Heart left ventricle (tissue), 16 donors: Measurements from ENCODE around the gene TLX1. TPM values are rescaled to one million over a fixed set of nuclear protein-coding genes. Genes with fewer than 3 reads are reported as not detected.
A peak's percentile ranks its signal among the peaks of the same experiment; 100 is the strongest.
"Not testable (repeated sequence)": the region's sequence is repeated elsewhere in the genome, so short reads cannot be mapped to it uniquely, and the experiment has no call there.

Source experiments
- ATAC-seq, 4 donors: fragments of 200-7000 bp; cut with Tn5 transposase; one replicate each; pipeline ENCODE4 v1.9.1; 2020 to 2022; ENCODE audit warnings: moderate library complexity in 4 of 4, mild to moderate bottlenecking in 3 of 4, moderate number of reproducible peaks in 1 of 4
- DNase-seq, 5 donors: peaks; one replicate each; pipeline ENCODE4 v3.0.0-alpha.2; 2020
- H3K27ac ChIP-seq, 12 donors: fragments of 200-600 bp; sonication (generic) in 4 of 12; one replicate each; pipeline versions ENCODE4 v1.5.0 to v1.8.0; 2016 to 2022; ENCODE audit warnings: mild to moderate bottlenecking in 2 of 12
- H3K27me3 ChIP-seq, 9 donors: fragments of 200-600 bp; sonication (generic) in 2 of 9; one replicate each; pipeline versions ENCODE4 v1.5.1 to v1.8.0; 2016 to 2022; ENCODE audit warnings: mild to moderate bottlenecking in 3 of 9
- H3K36me3 ChIP-seq, 9 donors: fragments of 200-600 bp; sonication (generic) in 2 of 9; one replicate each; pipeline versions ENCODE4 v1.5.0 to v1.8.0; 2018 to 2022; ENCODE audit warnings: mild to moderate bottlenecking in 2 of 9
- H3K4me1 ChIP-seq, 12 donors: fragments of 200-600 bp; sonication (generic) in 4 of 12; one replicate each; pipeline versions ENCODE4 v1.5.0 to v1.8.0; 2016 to 2022; ENCODE audit warnings: mild to moderate bottlenecking in 3 of 12
- H3K4me3 ChIP-seq, 12 donors: fragments of 200-600 bp; sonication (generic) in 4 of 12; one replicate each; pipeline versions ENCODE4 v1.5.0 to v1.8.0; 2017 to 2022; ENCODE audit warnings: mild to moderate bottlenecking in 9 of 12, moderate library complexity in 4 of 12
- H3K9me3 ChIP-seq, 12 donors: fragments of 200-600 bp; sonication (generic) in 4 of 12; one replicate each; pipeline versions ENCODE4 v1.5.0 to v1.8.0; 2016 to 2022; ENCODE audit warnings: mild to moderate bottlenecking in 1 of 12
- POLR2A ChIP-seq, 2 donors: fragments of 450-650 bp; IDR thresholded peaks; one replicate each; pipeline ENCODE4 v1.6.1; 2017; ENCODE audit warnings: antibody characterized with exemption in 2 of 2, mild to moderate bottlenecking in 2 of 2, moderate library complexity in 2 of 2
- WGBS, 4 donors: extraction: QIAGEN DNeasy Blood & Tissue Kit in 2 of 4; methylation state at CpG; one replicate each; pipeline versions ENCODE4 v1.1.5 to v1.1.7; 2013 to 2018; 5-methylcytosine and 5-hydroxymethylcytosine counted together
- intact Hi-C, 10 donors: fragments of 100-400 bp; cut with DNase I; formaldehyde crosslinking; loops; one replicate each; pipeline versions ENCODE4 v1.11.1 to v1.14.2; 2022
- polyA plus RNA-seq, 2 donors: library from polyadenylated mRNA; stranded (reverse); fragments of 200-250 nt; gene quantifications; one replicate each; pipeline ENCODE4 v1.2.3, GENCODE V29; 2013
- total RNA-seq, 9 donors: library from RNA; depleted of rRNA in 2 of 9; stranded (reverse); fragments of >200 nt in 2 of 9; fragmentation: NEBNext Ultra II Directional in 3 of 9; extraction: Animal tissue kit (Norgen Biotek cat#: 25700) in 3 of 9; gene quantifications; one replicate each; pipeline versions ENCODE4 v1.1.0 to v1.2.4, GENCODE V29; 2016 to 2023
- TF ChIP-seq, protein P1 (sequence below), 12 donors: fragments of 200-600 bp; sonication (generic) in 4 of 12; IDR thresholded peaks; one replicate each; pipeline versions ENCODE4 v1.5.0 to v1.8.0; 2018 to 2022; ENCODE audit warnings: antibody characterized with exemption in 12 of 12, mild to moderate bottlenecking in 5 of 12
- donor health status: ischemic (EF 13 %, LVEDD 7.1; RV severe dilation, severe dysfunction).
- donor health status: healthy with polysubstance abuse.
- donor health status: DM: no; HTN: yes; CAD: no.
- donor health status: DM: no; HTN: no; CAD: no.
- donor health status: ischemic (EF 25% LVEDD 6.9; RV normal size, moderate dysfunction).
- donor health status: ischemic (EF 25% LVEDD 5.7; RV mildly dilated, moderate dysfunction).
- donor health status: healthy.
- donor health status: DM: yes; HTN: yes; CAD: no.
- donor health status: ischemic (EF 35%, LVEDD 5.7; RV mildly dilated, moderate dysfunction).
- donor health status: nonischemic (EF 11% LVEDD 7.7; RV severe dilation, severe dysfunction).
- donor health status: DM: yes; HTN: yes; CAD: no.
- donor health status: PGD.
- donor health status: ischemic (EF 29% LVEDD 5.4; RV normal size, mild dysfunction).
- donor health status: nonischemic (EF 23%, LVEDD 6.1; RV moderate dilation, normal function).

The TLX1 gene
- total and polyA plus RNA-seq, 11 donors = 0.08 to 0.94 (median 0.18) TPM; not detected in 3

DNA sequence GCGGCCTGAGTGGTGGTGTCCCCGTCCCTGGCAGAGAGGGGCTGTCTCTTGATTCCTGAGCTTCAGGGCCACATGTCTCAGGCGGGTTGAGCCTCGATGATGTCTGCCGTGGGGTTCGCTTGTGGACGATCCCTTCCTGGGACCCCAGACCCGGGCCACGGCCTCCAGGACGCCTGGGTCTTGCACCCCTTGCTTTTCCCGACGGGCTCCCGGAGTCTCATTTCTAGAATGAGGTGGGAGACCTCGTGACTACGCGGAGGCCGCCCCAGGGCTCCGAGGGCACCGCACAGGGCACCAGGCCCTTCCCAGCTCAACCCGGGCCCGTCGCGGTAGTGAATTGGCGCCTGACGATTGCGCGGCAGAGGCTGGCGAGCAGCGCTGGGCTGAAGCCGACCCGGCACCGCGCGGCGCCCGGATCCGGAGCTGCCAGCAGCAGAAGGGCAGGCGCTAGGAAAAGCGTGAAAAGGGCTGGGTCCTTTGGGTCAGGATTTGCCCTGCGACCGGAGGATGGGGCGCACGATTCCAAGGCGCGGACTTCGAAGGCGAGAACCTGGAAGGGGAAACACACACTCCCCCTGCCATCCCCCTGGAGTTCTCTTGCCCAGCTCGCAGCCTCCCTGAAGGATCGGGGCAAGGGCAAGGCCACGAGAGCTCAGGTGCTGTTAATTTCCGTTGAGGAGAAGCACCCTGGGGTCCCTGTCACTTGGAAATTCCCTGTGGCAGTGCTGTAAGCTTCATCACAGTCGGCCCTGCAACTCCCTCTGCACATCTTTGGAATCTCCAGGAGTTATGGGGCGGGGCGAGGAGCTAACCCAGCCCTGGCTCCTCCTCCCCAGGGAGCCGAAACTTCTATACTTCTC lies 15.5 kb downstream of the TLX1 start:
- no peak for DNase-seq
- WGBS, 4 donors = 4 to 16% (median 10%) methylated on average over 49 to 55 of the region's 55 CpGs
- Histone ChIP-seq H3K9me3 (peaks cover 0 to 10% (median 0%) of the 10 kb centered on the region in 12 donors), H3K27me3 (peaks cover 47 to 99% (median 86%) of the 10 kb centered on the region in 9 donors), H3K4me3 (peak overlapping the region in 1 of 12 donors; percentile 1), H3K36me3 (no peaks in the 10 kb centered on the region), H3K4me1 (peaks cover 0 to 18% (median 4%) of the 10 kb centered on the region in 12 donors), H3K27ac (no peak overlapping the region)
- intact Hi-C loops = loop anchor here in 1 of 10 donors (10.0 kb wide), 1 partner anchor 92 kb away; no protein-coding TSS in a partner anchor
- ATAC-seq = no peak
- no peak for TF ChIP-seq POLR2A (IDR thresholded peaks at IDR 0.05)
- TF ChIP-seq, protein P1, sequence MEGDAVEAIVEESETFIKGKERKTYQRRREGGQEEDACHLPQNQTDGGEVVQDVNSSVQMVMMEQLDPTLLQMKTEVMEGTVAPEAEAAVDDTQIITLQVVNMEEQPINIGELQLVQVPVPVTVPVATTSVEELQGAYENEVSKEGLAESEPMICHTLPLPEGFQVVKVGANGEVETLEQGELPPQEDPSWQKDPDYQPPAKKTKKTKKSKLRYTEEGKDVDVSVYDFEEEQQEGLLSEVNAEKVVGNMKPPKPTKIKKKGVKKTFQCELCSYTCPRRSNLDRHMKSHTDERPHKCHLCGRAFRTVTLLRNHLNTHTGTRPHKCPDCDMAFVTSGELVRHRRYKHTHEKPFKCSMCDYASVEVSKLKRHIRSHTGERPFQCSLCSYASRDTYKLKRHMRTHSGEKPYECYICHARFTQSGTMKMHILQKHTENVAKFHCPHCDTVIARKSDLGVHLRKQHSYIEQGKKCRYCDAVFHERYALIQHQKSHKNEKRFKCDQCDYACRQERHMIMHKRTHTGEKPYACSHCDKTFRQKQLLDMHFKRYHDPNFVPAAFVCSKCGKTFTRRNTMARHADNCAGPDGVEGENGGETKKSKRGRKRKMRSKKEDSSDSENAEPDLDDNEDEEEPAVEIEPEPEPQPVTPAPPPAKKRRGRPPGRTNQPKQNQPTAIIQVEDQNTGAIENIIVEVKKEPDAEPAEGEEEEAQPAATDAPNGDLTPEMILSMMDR (IDR thresholded peaks at IDR 0.05) = no peak

DNA sequence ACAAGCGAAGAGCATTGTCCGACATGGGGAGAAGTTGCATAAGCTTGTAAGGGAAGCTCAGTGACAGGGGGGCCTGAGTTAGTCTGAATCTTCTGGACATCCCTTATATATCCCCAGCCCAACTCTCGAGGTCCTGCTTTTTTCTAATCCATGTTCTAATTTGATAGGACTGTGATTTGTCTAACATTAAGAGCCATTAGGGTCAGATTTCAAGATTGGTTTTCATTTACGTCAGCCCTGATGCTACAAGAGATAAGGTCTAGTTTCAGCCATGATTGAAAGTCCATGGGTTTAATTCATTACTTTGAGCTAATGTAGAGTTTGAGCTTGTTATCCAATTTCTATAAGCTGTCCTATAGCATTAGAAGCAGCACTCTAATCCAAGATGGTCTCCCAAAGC lies 20.3 kb downstream of the TLX1 start:
- 52 to 75% (median 67%) methylated on average over 4 of the region's 4 CpGs for WGBS, 4 donors
- Histone ChIP-seq H3K4me3 (no peak overlapping the region), H3K4me1 (peaks cover 0 to 7% (median 0%) of the 10 kb centered on the region in 12 donors), H3K36me3 (no peaks in the 10 kb centered on the region), H3K9me3 (peaks cover 0 to 10% (median 0%) of the 10 kb centered on the region in 12 donors), H3K27ac (no peak overlapping the region), H3K27me3 (peaks cover 19 to 89% (median 57%) of the 10 kb centered on the region in 9 donors)
- intact Hi-C loops = no loop called here
- DNase-seq (no peak), ATAC-seq (no peak)
- TF ChIP-seq POLR2A (IDR thresholded peaks at IDR 0.05) = no peak
- TF ChIP-seq, protein P1 (IDR thresholded peaks at IDR 0.05) = no peak

GRCh38 chr10:101152316-101152715 lies 21.2 kb downstream of the TLX1 start:
- intact Hi-C loops = no loop called here
- Histone ChIP-seq H3K4me3 (no peak overlapping the region), H3K27me3 (peaks cover 17 to 89% (median 54%) of the 10 kb centered on the region in 9 donors), H3K27ac (no peak overlapping the region), H3K36me3 (no peaks in the 10 kb centered on the region), H3K4me1 (no peaks in the 10 kb centered on the region), H3K9me3 (peaks cover 0 to 10% (median 0%) of the 10 kb centered on the region in 12 donors)
- DNase-seq (no peak), ATAC-seq (no peak)
- TF ChIP-seq POLR2A (IDR thresholded peaks at IDR 0.05) = no peak
- TF ChIP-seq, protein P1 (IDR thresholded peaks at IDR 0.05) = no peak
- 75 to 85% (median 79%) methylated on average over 3 of the region's 3 CpGs for WGBS, 4 donors

GRCh38 chr10:101154506-101154905 lies 23.4 kb downstream of the TLX1 start:
- DNase-seq, intact Hi-C loops, H3K4me1 ChIP-seq, H3K4me3 ChIP-seq, H3K27ac ChIP-seq, H3K9me3 ChIP-seq, ATAC-seq, H3K36me3 ChIP-seq: not testable (repeated sequence)
- 92 to 95% (median 93%) methylated on average over 5 of the region's 5 CpGs for WGBS, 4 donors
- H3K27me3 ChIP-seq = peaks cover 3 to 86% (median 36%) of the 10 kb centered on the region in 9 donors
